ENCODE data around the gene CDH5. TPM values are rescaled to one million over a fixed set of nuclear protein-coding genes. Genes with fewer than 3 reads are reported as not detected.
A peak's percentile ranks its signal among the peaks of the same experiment; 100 is the strongest.

Gene CDH5
- total RNA-seq, 4 donors from 2014 or later = 10.2 to 28.3 (median 14.0) TPM

DNA sequence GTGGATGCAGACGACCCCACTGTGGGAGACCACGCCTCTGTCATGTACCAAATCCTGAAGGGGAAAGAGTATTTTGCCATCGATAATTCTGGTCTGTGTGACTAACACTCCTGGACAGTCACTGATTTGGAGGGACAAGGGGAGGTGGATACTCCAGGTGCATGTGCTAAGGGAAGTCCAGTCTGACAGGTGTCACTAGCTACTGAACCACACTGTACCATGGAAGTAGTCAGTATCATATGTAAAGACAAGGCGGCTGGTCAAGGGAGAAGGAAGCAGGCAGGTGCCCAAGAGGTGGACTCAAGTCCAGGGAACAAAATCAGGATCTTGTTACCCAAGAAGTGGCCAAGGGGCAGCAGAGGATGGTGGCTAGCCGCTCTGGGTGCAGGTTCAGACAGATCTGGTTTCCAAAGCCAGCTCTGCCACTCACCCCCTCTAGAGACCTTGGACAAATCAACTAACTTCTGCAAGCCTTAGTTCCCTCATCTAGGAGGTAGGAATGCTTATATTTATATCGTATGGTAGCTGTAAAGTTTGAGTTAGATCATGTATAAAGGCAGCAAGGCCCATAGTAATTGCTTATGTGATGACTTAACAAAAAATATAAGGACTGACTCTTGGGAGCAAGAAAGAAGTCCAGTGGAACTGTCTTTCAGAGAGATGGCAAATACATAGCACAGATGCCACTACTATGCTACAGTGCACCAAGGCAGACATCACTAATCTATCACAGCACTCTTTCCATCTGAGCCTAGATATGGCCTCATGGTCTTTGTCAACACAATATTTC is 22.1 kb downstream of the CDH5 start:
- DNase-seq (ENCODE audit: low spot score in 2 of 2) = peak in 1 of 2 donors; percentile 28
- 86 to 90% methylated on average over 6 of the region's 6 CpGs for WGBS, 2 donors
- intact Hi-C loops (cut with DNase I; ENCODE audit: low total_unique reads) = no loop called here
- TF ChIP-seq POLR2A (IDR thresholded peaks at IDR 0.05) = no peak
- TF ChIP-seq, protein P1, sequence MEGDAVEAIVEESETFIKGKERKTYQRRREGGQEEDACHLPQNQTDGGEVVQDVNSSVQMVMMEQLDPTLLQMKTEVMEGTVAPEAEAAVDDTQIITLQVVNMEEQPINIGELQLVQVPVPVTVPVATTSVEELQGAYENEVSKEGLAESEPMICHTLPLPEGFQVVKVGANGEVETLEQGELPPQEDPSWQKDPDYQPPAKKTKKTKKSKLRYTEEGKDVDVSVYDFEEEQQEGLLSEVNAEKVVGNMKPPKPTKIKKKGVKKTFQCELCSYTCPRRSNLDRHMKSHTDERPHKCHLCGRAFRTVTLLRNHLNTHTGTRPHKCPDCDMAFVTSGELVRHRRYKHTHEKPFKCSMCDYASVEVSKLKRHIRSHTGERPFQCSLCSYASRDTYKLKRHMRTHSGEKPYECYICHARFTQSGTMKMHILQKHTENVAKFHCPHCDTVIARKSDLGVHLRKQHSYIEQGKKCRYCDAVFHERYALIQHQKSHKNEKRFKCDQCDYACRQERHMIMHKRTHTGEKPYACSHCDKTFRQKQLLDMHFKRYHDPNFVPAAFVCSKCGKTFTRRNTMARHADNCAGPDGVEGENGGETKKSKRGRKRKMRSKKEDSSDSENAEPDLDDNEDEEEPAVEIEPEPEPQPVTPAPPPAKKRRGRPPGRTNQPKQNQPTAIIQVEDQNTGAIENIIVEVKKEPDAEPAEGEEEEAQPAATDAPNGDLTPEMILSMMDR (IDR thresholded peaks at IDR 0.05) = no peak
- no peak overlapping the region for H3K4me3 ChIP-seq (ENCODE audit: low read depth, poor library complexity, severe bottlenecking)

DNA sequence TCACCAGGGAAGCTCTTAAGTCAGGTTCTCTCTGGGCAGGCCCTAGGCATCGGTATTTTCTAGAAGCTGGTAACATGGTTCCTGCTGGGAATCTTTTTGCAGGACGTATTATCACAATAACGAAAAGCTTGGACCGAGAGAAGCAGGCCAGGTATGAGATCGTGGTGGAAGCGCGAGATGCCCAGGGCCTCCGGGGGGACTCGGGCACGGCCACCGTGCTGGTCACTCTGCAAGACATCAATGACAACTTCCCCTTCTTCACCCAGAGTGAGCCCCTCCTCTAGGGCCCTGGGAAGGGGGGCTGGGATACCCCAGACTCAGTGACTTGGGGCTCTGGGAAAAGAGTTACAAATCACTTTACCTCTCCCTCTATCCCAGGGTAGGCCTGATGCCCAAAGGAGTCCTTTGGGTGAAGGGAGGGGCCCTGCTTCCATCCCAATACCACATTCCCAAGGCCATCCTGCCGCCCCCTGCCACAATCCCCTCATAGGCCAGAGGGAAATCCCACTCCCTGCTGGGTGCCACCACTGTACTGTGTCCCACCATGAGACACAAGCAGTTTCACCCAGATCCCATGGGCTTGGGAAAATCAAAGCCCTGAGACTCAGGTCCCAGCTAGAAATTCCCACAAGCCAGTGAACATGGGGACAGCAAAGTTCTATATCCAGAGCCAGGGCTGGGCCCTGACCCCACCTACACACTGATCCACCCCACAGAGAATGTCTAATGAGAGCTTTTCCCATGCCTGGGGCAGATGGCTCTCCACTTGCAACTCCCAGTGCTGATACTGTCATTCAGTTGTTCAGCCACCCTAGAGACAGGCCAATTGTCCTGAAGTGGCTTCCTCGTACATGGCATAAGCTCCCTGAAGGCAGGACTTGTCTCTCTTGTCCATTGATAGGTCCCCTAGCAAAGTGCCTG is 23.0 kb downstream of the CDH5 start:
- intact Hi-C loops (cut with DNase I; ENCODE audit: low total_unique reads) = no loop called here
- no peak overlapping the region for H3K4me3 ChIP-seq (ENCODE audit: low read depth, poor library complexity, severe bottlenecking)
- peak in 1 of 2 donors; percentile 70 for DNase-seq (ENCODE audit: low spot score in 2 of 2)
- TF ChIP-seq POLR2A (IDR thresholded peaks at IDR 0.05) = no peak
- TF ChIP-seq, protein P1 (IDR thresholded peaks at IDR 0.05) = no peak
- 94 to 98% methylated on average over 13 of the region's 13 CpGs for WGBS, 2 donors

DNA sequence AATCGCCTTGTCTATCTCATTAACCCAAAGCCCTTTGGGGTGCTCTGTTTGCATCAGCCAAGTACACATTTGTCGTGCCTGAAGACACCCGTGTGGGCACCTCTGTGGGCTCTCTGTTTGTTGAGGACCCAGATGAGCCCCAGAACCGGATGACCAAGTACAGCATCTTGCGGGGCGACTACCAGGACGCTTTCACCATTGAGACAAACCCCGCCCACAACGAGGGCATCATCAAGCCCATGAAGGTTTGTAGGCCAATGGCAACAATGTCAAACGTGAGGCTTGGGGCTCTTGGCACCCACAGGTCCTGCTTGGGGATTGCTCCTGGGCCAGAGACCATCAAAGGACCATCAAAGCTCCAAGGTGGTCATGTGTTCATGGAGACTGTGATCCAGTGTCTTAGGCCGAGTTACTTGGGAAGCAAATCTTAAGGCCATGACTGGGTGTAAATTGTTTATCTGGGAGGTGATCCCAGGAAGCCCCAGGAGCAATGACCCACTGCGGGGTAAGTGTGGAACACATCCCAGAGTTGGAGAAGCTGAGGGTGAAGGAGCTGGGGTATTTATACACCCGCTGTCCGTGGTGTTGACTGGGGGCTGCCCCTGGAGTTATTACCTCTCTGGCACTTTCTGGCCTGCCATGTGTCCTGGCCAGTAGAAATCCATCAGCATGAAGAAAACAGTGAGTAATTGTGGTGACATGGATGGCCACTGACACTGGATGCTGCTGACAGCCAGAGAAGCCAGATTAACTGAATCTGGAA is 24.0 kb downstream of the CDH5 start:
- DNase-seq (ENCODE audit: low spot score in 2 of 2) = peak in 1 of 2 donors; percentile 59
- intact Hi-C loops (cut with DNase I; ENCODE audit: low total_unique reads) = no loop called here
- WGBS, 2 donors = 85 to 86% methylated on average over 14 of the region's 14 CpGs

DNA sequence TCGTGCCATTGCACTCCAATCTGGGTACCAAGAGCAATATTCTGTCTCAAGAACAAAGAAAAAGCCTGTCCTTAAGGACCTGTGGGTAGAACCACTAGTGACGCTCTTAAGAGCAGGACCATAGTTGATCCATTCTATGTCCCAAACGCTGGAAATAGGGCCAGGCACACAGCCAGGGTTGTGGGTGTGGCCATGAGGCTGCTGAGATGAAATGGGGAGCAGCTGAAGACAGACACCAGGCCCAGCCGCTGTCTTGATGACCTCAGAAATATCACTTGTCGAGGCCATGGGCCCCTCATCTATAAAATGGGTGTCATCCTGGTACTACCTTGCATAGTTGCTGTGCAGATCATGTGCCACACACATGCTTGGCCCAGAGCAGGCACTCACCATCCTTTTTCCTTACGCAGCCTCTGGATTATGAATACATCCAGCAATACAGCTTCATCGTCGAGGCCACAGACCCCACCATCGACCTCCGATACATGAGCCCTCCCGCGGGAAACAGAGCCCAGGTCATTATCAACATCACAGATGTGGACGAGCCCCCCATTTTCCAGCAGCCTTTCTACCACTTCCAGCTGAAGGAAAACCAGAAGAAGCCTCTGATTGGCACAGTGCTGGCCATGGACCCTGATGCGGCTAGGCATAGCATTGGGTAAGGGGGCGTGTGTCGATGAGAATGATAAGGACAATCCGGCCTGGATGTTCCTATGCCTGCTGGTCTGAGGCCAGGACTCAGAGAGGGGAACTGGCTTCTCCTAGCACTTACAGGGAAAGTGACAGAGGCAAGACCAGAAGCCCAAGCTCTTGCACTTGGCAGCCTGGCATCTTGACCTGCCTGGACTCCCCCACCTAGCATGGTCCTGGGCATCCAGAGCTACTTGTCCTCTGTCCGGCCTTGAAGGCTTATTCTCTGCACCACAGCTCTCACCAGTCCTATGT is 25.5 kb downstream of the CDH5 start:
- no peak overlapping the region for H3K4me3 ChIP-seq (ENCODE audit: low read depth, poor library complexity, severe bottlenecking)
- intact Hi-C loops (cut with DNase I; ENCODE audit: low total_unique reads) = no loop called here
- peak in 1 of 2 donors; percentile 86 for DNase-seq (ENCODE audit: low spot score in 2 of 2)
- TF ChIP-seq POLR2A (IDR thresholded peaks at IDR 0.05) = no peak
- TF ChIP-seq, protein P1 (IDR thresholded peaks at IDR 0.05) = no peak
- 79 to 83% methylated on average over 18 of the region's 18 CpGs for WGBS, 2 donors

More for the DNA sequence above, 24.0 kb downstream of the CDH5 start:
- TF ChIP-seq, protein P1 (IDR thresholded peaks at IDR 0.05) = no peak
- no peak for TF ChIP-seq POLR2A (IDR thresholded peaks at IDR 0.05)
- H3K4me3 ChIP-seq (ENCODE audit: low read depth, poor library complexity, severe bottlenecking) = no peak overlapping the region
